ENCODE results near the gene WDR36.

Gene WDR36

GRCh38 chr5:111106320-111106948, 14.3 kb downstream of the WDR36 start:
- no peak for DNase-seq

DNA sequence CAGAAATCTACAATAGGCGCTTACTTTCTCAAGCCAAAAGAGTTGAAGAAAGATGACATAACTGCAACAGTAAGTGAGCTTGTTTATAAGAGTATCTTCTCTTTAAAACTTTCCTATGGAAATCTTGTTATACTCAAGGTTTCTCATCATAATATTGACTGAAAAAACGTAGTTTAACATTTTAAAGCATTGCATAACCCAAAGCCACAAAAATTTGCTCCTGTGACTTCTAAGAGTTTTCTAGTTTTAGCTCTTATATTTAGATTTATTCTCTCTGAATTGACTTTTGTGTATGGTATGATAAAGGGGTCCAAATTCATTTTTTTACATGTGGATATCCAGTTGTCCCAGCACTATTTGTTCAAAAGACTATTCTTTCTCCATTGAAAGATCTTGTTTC, 15.2 kb downstream of the WDR36 start:
- DNase-seq = no peak

DNA sequence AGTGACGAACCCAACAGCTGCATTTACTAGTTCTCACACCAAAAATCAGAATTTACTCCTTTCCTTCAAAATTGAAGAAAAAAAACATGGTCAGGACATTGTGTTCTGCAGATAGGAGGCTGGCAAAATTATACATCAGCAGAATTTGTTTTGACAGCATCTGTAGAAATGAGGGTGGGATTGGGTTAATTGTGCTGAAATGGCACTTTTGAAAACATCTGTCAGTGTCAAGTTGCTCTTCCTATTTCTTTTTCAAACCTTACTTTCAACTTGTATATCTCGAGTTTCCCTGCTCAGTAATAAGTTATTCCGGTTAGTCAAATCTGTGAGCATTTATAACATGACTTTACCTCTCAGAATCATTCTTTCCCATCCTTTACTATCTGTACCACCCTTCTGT, 19.8 kb downstream of the WDR36 start:
- no peak for DNase-seq

DNA sequence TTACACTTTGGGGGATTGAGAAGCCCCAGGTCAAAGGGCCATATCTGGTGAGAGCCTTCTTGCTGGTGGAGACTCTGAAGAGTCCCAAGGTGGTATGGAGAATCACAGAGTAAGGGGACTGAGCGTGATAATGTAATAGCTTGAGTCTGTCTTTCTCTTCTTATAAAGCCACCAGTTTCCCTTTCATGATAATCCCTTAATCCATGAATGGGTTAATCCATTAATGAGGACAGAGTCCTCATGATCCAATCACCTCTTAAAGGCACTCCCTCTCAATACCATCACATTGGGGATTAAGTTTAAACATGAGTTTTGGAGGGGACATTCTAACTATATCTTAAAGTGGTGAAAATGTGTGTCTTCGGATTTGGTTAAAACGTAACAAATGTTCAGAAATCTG, 21.5 kb downstream of the WDR36 start:
- no peak for DNase-seq

GRCh38 chr5:111115229-111115628, 23.1 kb downstream of the WDR36 start:
- DNase-seq = no peak

DNA sequence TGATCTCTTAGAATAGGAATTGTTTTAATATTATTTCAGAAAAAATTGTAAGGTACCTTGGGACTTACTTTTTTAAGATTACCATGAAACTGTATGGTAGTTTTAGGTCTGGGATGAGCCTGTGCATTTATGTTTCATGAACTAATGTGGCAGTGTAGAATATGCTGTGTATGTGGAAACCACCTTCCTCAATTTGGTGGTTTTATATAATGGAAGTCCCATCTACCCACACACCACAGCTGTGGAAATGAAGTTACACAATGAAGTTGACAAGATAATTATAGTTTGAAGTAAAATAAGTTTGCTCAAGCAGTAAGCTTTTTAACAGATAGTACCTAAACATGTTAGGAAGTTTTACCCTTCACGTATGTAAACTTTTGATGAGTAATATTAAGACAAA, 24.4 kb downstream of the WDR36 start:
- DNase-seq = no peak

DNA sequence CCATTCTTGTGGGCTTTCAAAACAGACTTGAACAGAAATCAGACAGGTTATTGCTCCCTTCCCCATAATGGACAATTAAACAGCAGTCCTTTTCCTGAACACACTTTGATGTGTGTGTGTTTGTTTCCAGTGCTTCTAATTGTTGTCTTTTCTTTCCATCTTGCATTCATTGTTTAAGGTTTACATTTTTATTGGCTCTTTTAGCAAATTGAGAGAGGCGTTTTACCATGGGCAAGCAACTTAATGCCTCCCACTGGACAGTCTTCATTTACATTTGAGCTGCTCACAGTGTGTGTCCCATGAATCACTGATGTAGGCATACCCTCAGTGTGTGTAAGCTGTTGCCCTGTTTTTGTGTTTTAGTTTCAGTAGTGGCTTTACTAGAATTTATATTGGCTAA, 25.0 kb downstream of the WDR36 start:
- DNase-seq = no peak

- DNase-seq = no peak
Measured at GRCh38 chr5:111119221-111119620, 27.1 kb downstream of the WDR36 start.

GRCh38 chr5:111119856-111120255, 27.7 kb downstream of the WDR36 start:
- DNase-seq = no peak

- no peak for DNase-seq
Measured at GRCh38 chr5:111120911-111121310, 28.8 kb downstream of the WDR36 start.

GRCh38 chr5:111121926-111122325, 29.8 kb downstream of the WDR36 start:
- DNase-seq = no peak

GRCh38 chr5:111122398-111122797, 30.2 kb downstream of the WDR36 start:
- no peak for DNase-seq

GRCh38 chr5:111124793-111125192, 32.6 kb downstream of the WDR36 start:
- DNase-seq = no peak

DNA sequence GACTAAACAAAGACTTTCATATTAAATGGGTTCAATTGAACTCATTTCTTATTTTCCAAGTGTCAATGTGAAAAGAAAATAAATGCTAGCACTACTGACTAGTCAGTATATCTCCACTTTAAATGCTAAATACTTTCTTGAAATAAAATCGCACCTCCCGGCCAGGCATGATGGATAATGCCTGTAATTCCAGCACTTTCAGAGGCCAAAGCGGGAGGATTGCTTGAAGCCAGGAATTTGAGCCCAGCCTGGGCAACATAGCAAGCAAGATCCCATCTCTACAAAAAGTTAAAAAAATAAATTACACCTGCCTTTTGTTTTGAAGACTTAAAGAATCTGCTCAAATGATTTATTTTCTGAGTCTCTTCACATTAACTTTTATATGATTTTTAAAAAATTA, 34.7 kb downstream of the WDR36 start:
- no peak for DNase-seq

- DNase-seq = no peak
Measured at GRCh38 chr5:111127453-111128195, 35.5 kb downstream of the WDR36 start.

DNA sequence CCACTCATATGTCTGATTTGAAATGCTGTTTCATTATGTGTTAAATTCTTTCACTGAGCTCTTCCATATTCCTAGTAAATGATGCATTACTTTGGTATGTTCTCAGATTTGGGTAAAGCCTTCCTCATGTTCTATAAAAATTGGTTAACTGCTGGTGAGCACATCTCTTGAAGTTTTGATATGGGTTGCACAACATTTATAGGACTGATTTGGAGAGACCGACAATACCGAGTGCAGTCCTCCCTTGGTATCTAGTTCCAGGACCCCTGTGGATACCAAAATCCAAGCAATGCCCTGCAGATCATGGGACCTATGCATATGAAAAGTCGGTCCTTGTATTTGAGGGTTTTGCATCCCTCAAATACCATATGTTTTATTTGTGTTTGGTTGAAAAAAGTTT, 37.8 kb downstream of the WDR36 start:
- DNase-seq = no peak

GRCh38 chr5:111131356-111131755, 39.2 kb downstream of the WDR36 start:
- DNase-seq = no peak

GRCh38 chr5:111132076-111132475, 39.9 kb downstream of the WDR36 start:
- no peak for DNase-seq

DNA sequence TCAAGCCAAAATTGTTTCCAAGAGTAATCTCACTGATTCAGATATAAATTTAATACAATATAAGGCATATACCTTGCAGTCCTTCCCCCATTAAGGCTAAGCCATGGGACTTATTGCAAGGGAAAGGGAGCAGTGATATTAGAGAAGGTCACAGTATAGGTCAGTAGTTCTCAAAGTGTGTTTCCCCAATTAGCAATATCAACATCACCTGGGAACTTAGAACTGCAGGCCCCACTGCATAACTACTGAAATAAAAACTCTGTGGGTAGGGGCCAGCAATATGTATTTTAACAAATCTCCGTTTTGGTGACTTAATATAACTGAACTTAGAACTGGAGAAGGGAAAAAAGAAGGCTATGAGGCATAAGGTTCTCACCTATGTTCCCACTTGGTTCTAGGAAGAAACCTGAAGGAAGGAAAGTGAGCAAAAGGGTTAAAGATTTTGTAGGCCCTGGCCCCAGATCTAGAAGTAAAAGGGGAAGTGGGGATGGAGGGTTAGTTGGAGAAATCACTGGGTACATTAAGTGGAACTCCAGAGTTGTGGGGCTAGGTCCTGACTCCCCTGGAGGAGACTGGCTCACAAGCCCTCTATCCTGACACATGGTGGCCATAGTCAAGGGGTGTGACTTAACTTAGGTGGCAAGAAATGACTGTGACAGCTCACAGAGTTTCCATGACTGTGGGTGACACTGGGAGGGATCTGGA, 40.7 kb downstream of the WDR36 start:
- DNase-seq = no peak

- DNase-seq = no peak
Measured at GRCh38 chr5:111133436-111133751, 41.2 kb downstream of the WDR36 start.

DNA sequence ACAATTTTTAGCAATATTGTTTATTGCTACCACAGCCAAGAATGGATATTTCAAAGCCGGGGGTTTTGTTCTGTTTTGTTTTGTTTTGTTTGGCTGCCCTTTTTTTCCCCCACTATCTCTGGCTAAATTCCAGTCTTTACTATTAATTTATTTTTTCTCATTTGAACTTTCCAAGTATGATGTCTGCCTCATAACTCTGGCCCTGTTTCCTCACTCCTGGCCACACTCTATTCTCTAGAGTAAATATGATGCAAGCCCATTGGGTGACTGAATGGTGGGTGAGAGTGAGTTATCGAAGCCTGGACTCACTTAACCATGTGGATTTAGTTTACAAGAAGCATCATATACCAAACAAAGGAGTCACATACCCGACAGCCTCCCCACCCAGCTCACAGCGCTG, 41.9 kb downstream of the WDR36 start:
- no peak for DNase-seq

GRCh38 chr5:111134864-111135263, 42.7 kb downstream of the WDR36 start:
- no peak for DNase-seq

- DNase-seq = no peak
Measured at GRCh38 chr5:111135363-111135762, 43.2 kb downstream of the WDR36 start.

DNA sequence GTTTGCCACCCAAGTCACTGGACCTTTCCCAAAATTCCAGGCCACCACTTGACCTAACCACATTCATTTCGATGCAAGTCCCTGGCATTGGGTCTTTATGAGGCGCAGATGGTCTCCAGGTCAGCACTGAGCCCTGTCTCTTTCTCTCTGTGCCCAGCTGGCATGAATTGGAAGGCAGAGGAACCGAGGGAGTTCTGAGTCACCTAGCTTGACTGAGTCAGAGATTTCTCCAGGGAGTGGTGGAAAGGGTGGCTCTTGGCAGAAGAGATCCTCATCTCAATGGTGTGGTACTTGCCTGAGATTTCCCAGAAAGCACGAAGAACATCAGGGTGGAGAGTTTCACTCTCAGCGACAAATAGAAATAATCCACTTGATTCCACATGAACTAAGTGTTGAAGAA, 43.8 kb downstream of the WDR36 start:
- DNase-seq = no peak
